K562 (cell line): ENCODE measurements around the gene ZSCAN5C. TPM values are rescaled to one million over a fixed set of nuclear protein-coding genes. Genes with fewer than 3 reads are reported as not detected.

Source experiments
- ATAC-seq: fragments of 200-7000 bp; cut with Tn5 transposase; 3 replicates; pipeline ENCODE4 v1.9.1; 2020; ENCODE audit warnings: moderate library complexity
- BruUV-seq: library from RNA; stranded (reverse); fragments of 400-500 nt; replicated peaks from 2 replicates; lab custom pipeline; 2021; lab: Mats Ljungman, UMichigan
- CTCF ChIA-PET: fragments of 300-600 bp; formaldehyde crosslinking; extraction: SDS; loops from one replicate; lab custom pipeline; 2021; ENCODE audit warnings: low intra/inter-chr PET ratio; lab: Yijun Ruan, JAX
- POLR2A ChIA-PET: fragments of 300-600, 350-650 bp; sonication (Branson Sonifier 250); formaldehyde crosslinking; extraction: SDS; loops from one replicate; lab custom pipeline; 2021; ENCODE audit warnings: antibody characterized with exemption, inconsistent platforms; lab: Yijun Ruan, JAX
- DNase-seq, 4 experiments: peaks; one replicate each; pipeline versions ENCODE4 v3.0.0 to v3.0.0-alpha.2; 2011 to 2018; ENCODE audit warnings: low spot score in 3 of 4, mixed read lengths in 3 of 4; ENCODE audit errors: extremely low read depth in 1 of 4
- FAIRE-seq: peaks from 2 replicates; lab custom pipeline; 2011; peaks lifted over from hg19 to GRCh38; lab: Jason Lieb, UNC
- H2AFZ ChIP-seq: 2 replicates; pipeline ENCODE4 v1.6.0; 2011; ENCODE audit warnings: low read depth, low read length, control low read depth, inconsistent platforms
- H3K27ac ChIP-seq: fragments of 200-600 bp; 3 replicates; pipeline ENCODE4 v1.8.0; 2011; ENCODE audit warnings: low read depth, mild to moderate bottlenecking, control low read depth, inconsistent platforms, low read length, moderate library complexity, mixed read lengths; ENCODE audit errors: extremely low read depth
- H3K27me3 ChIP-seq, 2 experiments: fragments of 300-600 bp in 1 of 2; 2 replicates in 1 of 2; 3 replicates in 1 of 2; pipeline versions ENCODE4 v1.6.0 to v1.8.0; 2011; ENCODE audit warnings: inconsistent platforms in 2 of 2, low read length in 2 of 2, mild to moderate bottlenecking in 1 of 2, mixed read lengths in 1 of 2, moderate library complexity in 1 of 2; ENCODE audit not compliant: control insufficient read depth in 2 of 2, insufficient read depth in 2 of 2
- H3K36me3 ChIP-seq: fragments of 300-600 bp; 3 replicates; pipeline ENCODE4 v1.8.0; 2011; ENCODE audit warnings: mild to moderate bottlenecking, low read length, inconsistent platforms; ENCODE audit not compliant: control insufficient read depth, insufficient read depth
- H3K4me1 ChIP-seq, 2 experiments: fragments of 200-600 bp in 1 of 2; replicated peaks in 1 of 2; 2 replicates in 1 of 2; 3 replicates in 1 of 2; pipeline versions ENCODE4 v1.5.1 to v1.8.0; 2011; ENCODE audit warnings: inconsistent platforms in 2 of 2, low read length in 2 of 2, mild to moderate bottlenecking in 1 of 2, mixed read lengths in 1 of 2, moderate library complexity in 1 of 2; ENCODE audit not compliant: control insufficient read depth in 2 of 2, insufficient read depth in 2 of 2
- H3K4me2 ChIP-seq: 2 replicates; pipeline ENCODE4 v1.6.1; 2011; ENCODE audit warnings: low read length, control low read depth, inconsistent platforms, mixed read lengths; ENCODE audit not compliant: insufficient read depth
- H3K4me3 ChIP-seq: fragments of 200-600 bp; sonication (generic), shearing (Covaris generic); 2 replicates; pipeline ENCODE4 v1.5.1; 2016; ENCODE audit warnings: control low read depth, inconsistent platforms
- H3K79me2 ChIP-seq: fragments of 200-600 bp; 3 replicates; pipeline ENCODE4 v1.8.0; 2011; ENCODE audit warnings: low read length, inconsistent platforms; ENCODE audit not compliant: control insufficient read depth, insufficient read depth
- H3K9ac ChIP-seq, 2 experiments: 2 replicates each; pipeline versions ENCODE4 v1.6.0 to v1.6.1; 2011; ENCODE audit warnings: low read depth in 2 of 2, low read length in 2 of 2, control low read depth in 1 of 2, inconsistent platforms in 1 of 2, mild to moderate bottlenecking in 1 of 2, mixed read lengths in 1 of 2; ENCODE audit not compliant: insufficient read depth in 1 of 2
- H3K9me1 ChIP-seq: one replicate; pipeline ENCODE4 v1.6.0; 2011; ENCODE audit warnings: inconsistent platforms, mild to moderate bottlenecking, low read length, moderate library complexity; ENCODE audit not compliant: control insufficient read depth, insufficient read depth
- H3K9me3 ChIP-seq: replicated peaks from 2 replicates; pipeline ENCODE4 v1.5.1; 2011; ENCODE audit warnings: low read depth, low read length, inconsistent platforms; ENCODE audit not compliant: control insufficient read depth, insufficient read depth
- H4K20me1 ChIP-seq: replicated peaks from 2 replicates; pipeline ENCODE4 v1.6.1; 2011; ENCODE audit warnings: low read length, inconsistent platforms, mixed read lengths; ENCODE audit not compliant: control insufficient read depth, insufficient read depth
- MAZ ChIP-seq, 2 experiments: fragments of 450-650 bp in 1 of 2; sonication (generic) in 1 of 2; formaldehyde crosslinking; IDR thresholded peaks in 1 of 2; conservative IDR thresholded peaks in 1 of 2; 2 replicates each; pipeline versions ENCODE4 v1.4.0 to v1.5.0; 2020; ENCODE audit warnings: mild to moderate bottlenecking in 1 of 2, missing genetic modification reagents in 1 of 2
- MCM2 ChIP-seq: fragments of 450-650 bp; IDR thresholded peaks from 2 replicates; pipeline ENCODE4 v1.6.1; 2017; ENCODE audit warnings: low read depth, mild to moderate bottlenecking
- POLR2G ChIP-seq: fragments of 200-400 bp; formaldehyde crosslinking; IDR thresholded peaks from 2 replicates; pipeline ENCODE4 v1.6.1; 2017; ENCODE audit warnings: low read depth, mild to moderate bottlenecking, antibody characterized with exemption, low read length, moderate library complexity
- ZNF197 ChIP-seq: fragments of 200-800 bp; sonication (Bioruptor generic); IDR thresholded peaks from 2 replicates; pipeline ENCODE4 v1.6.1; 2016; ENCODE audit warnings: low read depth, missing genetic modification characterization, missing compliant biosample characterization
- whole genome bisulfite sequencing: fragments of 100-300 bp; shearing (Covaris generic); methylation state at CpG from one replicate; pipeline ENCODE4 v1.1.6; 2016; ENCODE audit warnings: low coverage, mixed read lengths; ENCODE audit not compliant: insufficient coverage; ENCODE audit errors: missing lambda C conversion rate; 5-methylcytosine and 5-hydroxymethylcytosine counted together
- in situ Hi-C: fragments of 300-500 bp; cut with MboI; formaldehyde crosslinking; loops from 4 replicates; pipeline ENCODE4 v1.15.0; 2018; ENCODE audit warnings: inconsistent platforms, mixed read lengths
- intact Hi-C: fragments of 100-400 bp; cut with micrococcal nuclease; formaldehyde crosslinking; loops from 2 replicates; pipeline ENCODE4 v1.14.2; 2022
- polyA plus RNA-seq, 8 experiments: library from polyadenylated mRNA; depleted of rRNA in 4 of 8; stranded (reverse) in 5 of 8; unstranded in 3 of 8; fragments of >200 nt; fragmentation: Nextera tagmentation in 2 of 8; fragmentation: Illumina TruSeq in 1 of 8; extraction: Ambion mirVana in 2 of 8; extraction: Trizol in 1 of 8; gene quantifications; 2 replicates each; pipeline versions ENCODE4 v1.2.1 to v1.2.3, GENCODE V29; 2011 to 2014; ENCODE audit warnings: inconsistent platforms in 1 of 8, missing spikeins in 1 of 8
- total RNA-seq, 7 experiments: library from RNA; depleted of rRNA in 6 of 7; stranded (reverse); fragments of >200 nt in 6 of 7; fragmentation: Illumina TruSeq in 2 of 7; extraction: Trizol in 2 of 7; gene quantifications; 2 replicates each; pipeline versions ENCODE4 v1.2.1 to v1.2.3, GENCODE V29; 2011 to 2021; ENCODE audit warnings: low replicate concordance in 1 of 7
- TF ChIP-seq, protein P1 (sequence below): sonication (generic); formaldehyde crosslinking; IDR thresholded peaks from 2 replicates; pipeline ENCODE4 v1.4.0; 2020; ENCODE audit warnings: mild to moderate bottlenecking, missing genetic modification reagents

ZSCAN5C gene
- total and polyA plus RNA-seq, 9 of the 15 experiments (the other 6 are each of a cell fraction or from before 2014, with no cell fraction given): 0.07 TPM; not detected in 8

DNA sequence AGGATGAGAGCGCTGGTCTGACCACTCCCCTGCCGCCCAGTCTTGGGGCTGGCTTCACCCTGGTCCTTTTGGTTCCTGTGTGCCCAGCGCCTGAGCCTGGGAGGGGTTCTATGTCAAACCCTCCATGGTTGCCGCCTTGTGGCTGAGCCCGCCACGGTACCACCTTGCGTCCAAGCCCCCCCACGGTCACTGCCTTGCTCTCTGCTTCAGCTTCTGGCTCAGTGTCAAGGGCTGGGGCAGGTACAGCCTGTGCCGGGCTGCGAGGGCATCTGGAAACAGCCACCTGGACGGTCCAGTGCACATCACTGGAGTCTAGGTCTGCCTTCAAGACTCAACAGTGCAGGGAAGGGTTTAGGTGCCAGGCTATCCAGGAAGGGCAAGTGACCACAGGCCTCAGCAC, 40.5 kb upstream of the ZSCAN5C start:
- intact Hi-C loops: no loop called here
- WGBS: 87% methylated on average over 10 of the region's 11 CpGs

More for the DNA sequence above, 40.5 kb upstream of the ZSCAN5C start:
- Histone ChIP-seq H3K9ac (no peak overlapping the region), H3K4me1 (peaks cover 5 to 11% of the 10 kb centered on the region in 2 experiments; a peak in 4 of 5 replicates), H3K9me3 (no peaks in the 10 kb centered on the region), H2AFZ (no peak overlapping the region), H3K4me2 (no peak overlapping the region), H3K36me3 (peaks cover 10% of the 10 kb centered on the region; the same call in 2 of the 3 replicates), H3K27me3 (no peaks in the 10 kb centered on the region), H3K27ac (no peak overlapping the region), H3K9me1 (no peaks in the 10 kb centered on the region), H3K79me2 (no peaks in the 10 kb centered on the region), H4K20me1 (no peaks in the 10 kb centered on the region), H3K4me3 (no peak overlapping the region)
- no peak for FAIRE-seq
- ChIA-PET POLR2A (no interaction called here), CTCF (no interaction called here)
- ATAC-seq: no peak
- no peak for DNase-seq
- in situ Hi-C loops: no loop called here
- BruUV-seq: no TSS peak
- TF ChIP-seq, protein P1, sequence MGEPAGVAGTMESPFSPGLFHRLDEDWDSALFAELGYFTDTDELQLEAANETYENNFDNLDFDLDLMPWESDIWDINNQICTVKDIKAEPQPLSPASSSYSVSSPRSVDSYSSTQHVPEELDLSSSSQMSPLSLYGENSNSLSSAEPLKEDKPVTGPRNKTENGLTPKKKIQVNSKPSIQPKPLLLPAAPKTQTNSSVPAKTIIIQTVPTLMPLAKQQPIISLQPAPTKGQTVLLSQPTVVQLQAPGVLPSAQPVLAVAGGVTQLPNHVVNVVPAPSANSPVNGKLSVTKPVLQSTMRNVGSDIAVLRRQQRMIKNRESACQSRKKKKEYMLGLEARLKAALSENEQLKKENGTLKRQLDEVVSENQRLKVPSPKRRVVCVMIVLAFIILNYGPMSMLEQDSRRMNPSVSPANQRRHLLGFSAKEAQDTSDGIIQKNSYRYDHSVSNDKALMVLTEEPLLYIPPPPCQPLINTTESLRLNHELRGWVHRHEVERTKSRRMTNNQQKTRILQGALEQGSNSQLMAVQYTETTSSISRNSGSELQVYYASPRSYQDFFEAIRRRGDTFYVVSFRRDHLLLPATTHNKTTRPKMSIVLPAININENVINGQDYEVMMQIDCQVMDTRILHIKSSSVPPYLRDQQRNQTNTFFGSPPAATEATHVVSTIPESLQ (CRISPR knock-in tag): no peak
- no peak for TF ChIP-seq ZNF197 (CRISPR knock-in tag)
- TF ChIP-seq MCM2: no peak
- TF ChIP-seq MAZ (CRISPR knock-in tag; conservative IDR thresholded peaks at IDR 0.05 in 1 of 2, IDR thresholded peaks at IDR 0.05 in 1 of 2): no peak
- 0 out of 2 replicates have a peak, but pooled peaks have one; percentile 17 for TF ChIP-seq POLR2G
